ENCODE results near the gene GIPR. TPM values are rescaled to one million over a fixed set of nuclear protein-coding genes. Genes with fewer than 3 reads are reported as not detected.

GIPR gene
- total RNA-seq, 1 experiment from 2014 or later, result 1.9 TPM

- TF ChIP-seq EZH2 (IDR thresholded peaks at IDR 0.05; ENCODE audit: low read length, unreplicated experiment) (no peak), EZH2phosphoT487 (IDR thresholded peaks at IDR 0.05; ENCODE audit: borderline replicate concordance, low read length) (no peak), CTCF (conservative IDR thresholded peaks at IDR 0.05; ENCODE audit: low read depth, low read length) (no peak)
- no peaks in the 10 kb centered on the region for H3K9me3 ChIP-seq (ENCODE audit: low read length)
- no peak overlapping the region for H3K27ac ChIP-seq (ENCODE audit: low read length)
- BruUV-seq (replicated peaks), result TSS peak; percentile 43
- H3K9ac ChIP-seq (ENCODE audit: low read length), result peak overlapping the region; percentile 87
- peaks cover 59% of the 10 kb centered on the region for H3K79me2 ChIP-seq (ENCODE audit: low read length)
- H3K9me2 ChIP-seq (replicated peaks; ENCODE audit: low read length), result no peaks in the 10 kb centered on the region
- ChIA-PET POLR2A (ENCODE audit: unreplicated experiment) (no interaction called here), CTCF (no interaction called here)
- no peaks in the 10 kb centered on the region for H3K27me3 ChIP-seq (ENCODE audit: low read length)
- no peaks in the 10 kb centered on the region for H3F3A ChIP-seq (ENCODE audit: low read length, unreplicated experiment)
- intact Hi-C loops (cut with micrococcal nuclease), result no loop called here
- ATAC-seq (peak; percentile 7; the same call in 1 of the 2 replicates), DNase-seq (no peak)
- peak overlapping the region; percentile 83 for H3K4me2 ChIP-seq (ENCODE audit: low read length)
- no peaks in the 10 kb centered on the region for H3K36me3 ChIP-seq (ENCODE audit: low read depth, low read length)
- H3K4me3 ChIP-seq (ENCODE audit: low read length), result peak overlapping the region; percentile 86
- H2AFZ ChIP-seq (ENCODE audit: low read length), result peak overlapping the region; percentile 41; the same call in 1 of the 2 replicates
- no peaks in the 10 kb centered on the region for H3K4me1 ChIP-seq (ENCODE audit: insufficient read depth, low read length)
- H4K20me1 ChIP-seq (ENCODE audit: low read length), result no peaks in the 10 kb centered on the region
Measured at GRCh38 chr19:45729800-45730290, 61.8 kb downstream of the GIPR start.

DNA sequence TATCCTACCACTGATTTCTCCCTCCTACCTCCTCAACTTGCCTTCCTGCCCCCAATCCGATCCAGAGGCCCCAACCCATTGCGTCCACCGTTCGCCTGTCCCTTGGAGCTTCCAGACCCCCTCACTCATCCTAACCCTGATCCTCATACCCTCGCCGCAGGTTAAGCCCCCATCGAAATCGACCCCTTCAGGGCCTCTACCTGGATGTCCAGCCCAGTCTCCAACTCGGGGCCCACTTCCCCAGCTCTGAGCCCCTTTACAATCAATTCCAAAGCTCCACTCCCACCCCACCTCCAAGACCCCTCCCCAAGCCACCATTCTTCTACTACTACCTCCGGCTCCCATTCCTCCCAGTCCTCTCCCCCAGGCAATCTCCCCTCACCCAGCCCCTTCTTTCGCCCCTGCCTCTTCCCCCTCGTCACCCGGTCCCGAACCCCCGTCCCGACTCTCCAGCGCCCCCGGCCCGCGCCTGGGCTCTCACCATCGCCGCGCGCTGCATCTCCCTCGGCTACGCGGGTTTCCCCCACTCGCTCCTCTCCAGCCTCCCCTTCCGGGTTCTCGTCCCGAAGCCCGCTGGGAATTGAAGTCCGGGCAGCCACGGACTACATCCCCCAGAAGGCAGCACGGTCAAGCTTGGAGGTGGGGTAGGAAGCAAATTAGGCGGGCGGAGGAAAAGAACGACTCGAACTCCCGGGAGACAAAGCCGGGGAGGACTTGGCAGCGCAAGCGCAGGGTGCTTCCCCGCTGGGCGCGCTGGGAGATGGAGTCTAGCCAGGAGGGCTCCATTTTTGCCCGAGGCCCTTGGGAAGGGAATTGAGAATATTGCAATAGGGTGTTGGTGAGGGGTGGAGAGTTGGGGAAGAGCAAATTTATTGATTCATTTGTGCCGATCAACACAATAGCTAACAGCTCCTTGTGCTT lies 62.6 kb downstream of the GIPR start, which contains the start of gene FBXO46:
Gene FBXO46 (minus strand): TSS at position 529 of the 921 bp plus-strand sequence. CDS start 17,401 bp downstream, outside the sequence.
- BruUV-seq (replicated peaks), result no TSS peak
- ATAC-seq (peak; percentile 99), DNase-seq (peak; percentile 95)

More for the DNA sequence above, 62.6 kb downstream of the GIPR start, which contains the start of gene FBXO46:
- intact Hi-C loops (cut with micrococcal nuclease), result no loop called here
- no peak within 1 kb of the TSS for H3K27ac ChIP-seq (ENCODE audit: low read length)
- H3K9me3 ChIP-seq (ENCODE audit: low read length), result no peaks in the 10 kb centered on the region
- peak within 1 kb of the TSS; percentile 86 for H3K4me3 ChIP-seq (ENCODE audit: low read length)
- no peaks in the 10 kb centered on the region for H3K27me3 ChIP-seq (ENCODE audit: low read length)
- H3K9me2 ChIP-seq (replicated peaks; ENCODE audit: low read length), result no peaks in the 10 kb centered on the region
- H3K4me1 ChIP-seq (ENCODE audit: insufficient read depth, low read length), result no peaks in the 10 kb centered on the region
- H3F3A ChIP-seq (ENCODE audit: low read length, unreplicated experiment), result no peaks in the 10 kb centered on the region
- peaks cover 51% of the 10 kb centered on the region for H3K79me2 ChIP-seq (ENCODE audit: low read length)
- H2AFZ ChIP-seq (ENCODE audit: low read length), result peak within 1 kb of the TSS; percentile 65
- peak within 1 kb of the TSS; percentile 83 for H3K4me2 ChIP-seq (ENCODE audit: low read length)
- TF ChIP-seq EZH2 (IDR thresholded peaks at IDR 0.05; ENCODE audit: low read length, unreplicated experiment) (no peak), EZH2phosphoT487 (IDR thresholded peaks at IDR 0.05; ENCODE audit: borderline replicate concordance, low read length) (no peak), CTCF (conservative IDR thresholded peaks at IDR 0.05; ENCODE audit: low read depth, low read length) (0 out of 2 replicates have a peak, but pooled peaks have one; percentile 19)
- no peaks in the 10 kb centered on the region for H4K20me1 ChIP-seq (ENCODE audit: low read length)
- H3K36me3 ChIP-seq (ENCODE audit: low read depth, low read length), result no peaks in the 10 kb centered on the region
- ChIA-PET POLR2A (ENCODE audit: unreplicated experiment) (interaction anchor here (0.6 to 0.9 kb wide), 3 partner anchors 39 to 1619 kb away, joined by 4 to 22 read pairs (median 10); partner anchors contain the start of gene SIX5), CTCF (interaction anchor here (0.6 kb wide), 2 partner anchors 14 to 86 kb away, joined by 5 to 9 read pairs; no protein-coding TSS in a partner anchor)
- peak within 1 kb of the TSS; percentile 87 for H3K9ac ChIP-seq (ENCODE audit: low read length)

Small RNA genes lying within 50 kb of the gene (microRNA-seq; reads per million reads assigned to microRNA genes)
- gene MIR330 (ENCODE audit: unreplicated experiment) (313 reads per million, percentile 76 among the genes with 10 or more reads in this experiment), gene MIR642A (ENCODE audit: unreplicated experiment) (not detected), gene MIR642B (ENCODE audit: unreplicated experiment) (not detected)

Other genes starting within 250 kb of the GIPR start
- 56.2 and 57.3 TPM in 2 replicates for gene ERCC1, start 244.3 kb upstream of the GIPR start, total RNA-seq (2014; rRNA removed)
- 35.8 and 60.5 TPM in 2 replicates for gene FOSB, start 200.2 kb upstream of the GIPR start, total RNA-seq (2014; rRNA removed)
- 9.5 and 12.9 TPM in 2 replicates for gene RTN2, start 171.2 kb upstream of the GIPR start, total RNA-seq (2014; rRNA removed)
- 2.5 and 4.7 TPM in 2 replicates for gene PPM1N, start 169.8 kb upstream of the GIPR start, total RNA-seq (2014; rRNA removed)
- 120 and 158 TPM in 2 replicates for gene VASP, start 160.7 kb upstream of the GIPR start, total RNA-seq (2014; rRNA removed)
- 9.4 and 10.1 TPM in 2 replicates for gene OPA3, start 83.4 kb upstream of the GIPR start, total RNA-seq (2014; rRNA removed)
- 3.1 and 3.7 TPM in 2 replicates for gene GPR4, start 66.0 kb upstream of the GIPR start, total RNA-seq (2014; rRNA removed)
- 28.9 and 37.8 TPM in 2 replicates for gene EML2, start 28.8 kb upstream of the GIPR start, total RNA-seq (2014; rRNA removed)
- 554 and 631 TPM in 2 replicates for gene SNRPD2, start 23.7 kb downstream of the GIPR start, total RNA-seq (2014; rRNA removed)
- gene QPCTL, start 24.4 kb downstream of the GIPR start, total RNA-seq (2014; rRNA removed), result 9.8 and 13.4 TPM in 2 replicates
- gene FBXO46, start 62.7 kb downstream of the GIPR start, total RNA-seq (2014; rRNA removed), result 12.8 and 16.1 TPM in 2 replicates
- gene MEIOSIN, start 65.2 kb downstream of the GIPR start, total RNA-seq (2014; rRNA removed), result not detected in 2 replicates
- 9.3 and 13.6 TPM in 2 replicates for gene SIX5, start 101.0 kb downstream of the GIPR start, total RNA-seq (2014; rRNA removed)
- 18.3 and 18.9 TPM in 2 replicates for gene DMPK, start 114.3 kb downstream of the GIPR start, total RNA-seq (2014; rRNA removed)
- 34.9 and 50.3 TPM in 2 replicates for gene DMWD, start 124.6 kb downstream of the GIPR start, total RNA-seq (2014; rRNA removed)
- gene RSPH6A, start 147.1 kb downstream of the GIPR start, total RNA-seq (2014; rRNA removed), result 0.12 TPM in 1 of 2 replicates, not detected in the other
- gene SYMPK, start 194.9 kb downstream of the GIPR start, total RNA-seq (2014; rRNA removed), result 36.6 and 67.3 TPM in 2 replicates
- gene FOXA3, start 196.1 kb downstream of the GIPR start, total RNA-seq (2014; rRNA removed), result 0.33 and 0.40 TPM in 2 replicates
- gene IRF2BP1, start 217.9 kb downstream of the GIPR start, total RNA-seq (2014; rRNA removed), result 31.5 and 38.6 TPM in 2 replicates
- 5.4 and 12.0 TPM in 2 replicates for gene MYPOP, start 234.4 kb downstream of the GIPR start, total RNA-seq (2014; rRNA removed)
- not detected in 2 replicates for gene NANOS2, start 246.6 kb downstream of the GIPR start, total RNA-seq (2014; rRNA removed)

Data from PC-3 (cell line).